VCaP (cell line): ENCODE data around the gene ARHGAP36.

Source experiments
- H3K27ac ChIP-seq: fragments of 450-650 bp; 2 replicates; pipeline ENCODE4 v1.5.1; 2017
- TF ChIP-seq, protein P1 (sequence below): fragments of 450-650 bp; conservative IDR thresholded peaks from 2 replicates; pipeline ENCODE4 v1.5.1; 2017; ENCODE audit warnings: mild to moderate bottlenecking, moderate library complexity

ARHGAP36 gene

GRCh38 chrX:131045726-131046125 lies 12.4 kb upstream of the ARHGAP36 start:
- no peak overlapping the region for H3K27ac ChIP-seq

DNA sequence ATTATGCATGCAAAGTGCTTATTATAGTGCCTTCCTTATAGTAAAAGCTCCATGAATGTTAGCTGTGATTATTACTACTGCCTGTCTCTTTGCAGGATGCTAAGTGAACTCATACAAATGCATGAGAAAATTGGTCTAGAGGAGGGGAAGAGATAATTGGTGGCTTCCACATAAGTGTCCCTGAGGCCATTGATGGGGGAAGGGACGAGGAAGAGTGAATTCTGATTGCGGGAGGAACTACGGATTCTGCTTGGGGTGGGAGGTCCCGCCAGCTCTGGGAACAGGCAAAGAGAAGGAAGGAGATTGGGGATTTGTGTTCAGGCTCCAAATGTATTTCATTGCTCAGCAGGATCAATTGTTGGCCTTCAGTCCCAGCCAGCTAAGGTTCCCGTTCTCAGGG lies 11.6 kb upstream of the ARHGAP36 start:
- H3K27ac ChIP-seq: no peak overlapping the region
- TF ChIP-seq, protein P1, sequence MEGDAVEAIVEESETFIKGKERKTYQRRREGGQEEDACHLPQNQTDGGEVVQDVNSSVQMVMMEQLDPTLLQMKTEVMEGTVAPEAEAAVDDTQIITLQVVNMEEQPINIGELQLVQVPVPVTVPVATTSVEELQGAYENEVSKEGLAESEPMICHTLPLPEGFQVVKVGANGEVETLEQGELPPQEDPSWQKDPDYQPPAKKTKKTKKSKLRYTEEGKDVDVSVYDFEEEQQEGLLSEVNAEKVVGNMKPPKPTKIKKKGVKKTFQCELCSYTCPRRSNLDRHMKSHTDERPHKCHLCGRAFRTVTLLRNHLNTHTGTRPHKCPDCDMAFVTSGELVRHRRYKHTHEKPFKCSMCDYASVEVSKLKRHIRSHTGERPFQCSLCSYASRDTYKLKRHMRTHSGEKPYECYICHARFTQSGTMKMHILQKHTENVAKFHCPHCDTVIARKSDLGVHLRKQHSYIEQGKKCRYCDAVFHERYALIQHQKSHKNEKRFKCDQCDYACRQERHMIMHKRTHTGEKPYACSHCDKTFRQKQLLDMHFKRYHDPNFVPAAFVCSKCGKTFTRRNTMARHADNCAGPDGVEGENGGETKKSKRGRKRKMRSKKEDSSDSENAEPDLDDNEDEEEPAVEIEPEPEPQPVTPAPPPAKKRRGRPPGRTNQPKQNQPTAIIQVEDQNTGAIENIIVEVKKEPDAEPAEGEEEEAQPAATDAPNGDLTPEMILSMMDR: no peak

More at GRCh38 chrX:131045726-131046125, 12.4 kb upstream of the ARHGAP36 start:
- TF ChIP-seq, protein P1: no peak

DNA sequence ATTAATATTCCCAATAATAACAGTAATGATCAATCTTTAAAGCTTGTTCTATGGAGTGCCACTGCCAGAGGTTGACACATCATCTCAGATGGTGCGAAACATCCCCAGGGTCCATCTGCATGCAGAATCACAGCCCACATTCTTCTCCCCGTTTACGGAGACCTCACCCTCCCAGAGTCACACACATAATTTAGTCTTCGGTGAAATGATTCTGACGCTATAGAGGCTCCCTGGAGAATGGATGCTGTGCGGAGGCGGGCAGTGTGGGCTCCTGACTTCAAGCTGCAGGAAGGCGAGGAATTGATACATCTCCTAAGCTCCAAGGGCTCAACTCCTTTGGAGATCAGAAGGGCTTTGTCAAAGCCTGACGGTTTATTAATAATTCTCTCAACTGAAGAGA lies 11.0 kb upstream of the ARHGAP36 start:
- no peak overlapping the region for H3K27ac ChIP-seq
- TF ChIP-seq, protein P1: no peak

- TF ChIP-seq, protein P1: no peak
- H3K27ac ChIP-seq: no peak overlapping the region
Measured at GRCh38 chrX:131053076-131053475, 5.1 kb upstream of the ARHGAP36 start.

DNA sequence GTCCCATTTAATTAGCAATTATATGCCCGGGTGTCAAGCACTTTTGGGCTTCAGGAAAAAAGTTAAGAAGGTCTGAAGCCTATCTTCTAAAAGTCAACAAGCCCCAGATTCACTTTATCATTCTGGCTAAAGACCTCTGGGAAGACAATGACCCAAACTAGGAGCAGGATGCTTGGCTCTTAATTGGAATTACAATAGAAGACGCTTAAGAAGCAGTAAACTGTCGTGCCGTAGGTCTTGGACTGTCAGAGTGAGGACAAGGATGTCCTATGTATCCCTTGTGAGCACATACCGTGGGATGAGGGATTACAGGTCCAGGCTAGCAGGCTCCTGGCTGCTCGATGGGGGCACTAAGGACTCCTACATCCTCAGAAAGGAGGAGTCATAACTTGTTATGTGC lies 3.2 kb upstream of the ARHGAP36 start:
- TF ChIP-seq, protein P1: no peak
- no peak overlapping the region for H3K27ac ChIP-seq

GRCh38 chrX:131057706-131058105 lies 440 bp upstream of the ARHGAP36 start:
- no peak overlapping the region for H3K27ac ChIP-seq
- TF ChIP-seq, protein P1: no peak

DNA sequence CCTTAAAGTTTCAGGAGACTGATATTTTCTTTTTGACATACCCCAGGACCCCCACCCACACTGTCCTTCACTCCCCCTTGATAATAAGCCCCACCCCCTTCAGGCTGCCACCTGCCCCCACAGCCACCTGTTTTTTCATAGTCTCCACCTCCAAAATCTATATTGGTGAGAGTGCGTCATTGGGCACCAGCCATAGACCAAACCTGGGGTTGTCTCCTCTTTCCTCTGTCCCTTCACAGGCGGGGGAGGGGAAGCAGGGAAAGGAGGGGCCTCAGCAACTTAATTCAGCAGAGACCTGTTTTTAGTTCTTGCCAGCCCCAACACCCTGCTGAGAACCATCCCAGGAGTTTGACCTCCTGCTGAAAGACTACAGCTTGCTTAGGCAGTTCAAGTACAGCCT lies 1.1 kb downstream of the ARHGAP36 start:
- TF ChIP-seq, protein P1: no peak
- no peak overlapping the region for H3K27ac ChIP-seq

DNA sequence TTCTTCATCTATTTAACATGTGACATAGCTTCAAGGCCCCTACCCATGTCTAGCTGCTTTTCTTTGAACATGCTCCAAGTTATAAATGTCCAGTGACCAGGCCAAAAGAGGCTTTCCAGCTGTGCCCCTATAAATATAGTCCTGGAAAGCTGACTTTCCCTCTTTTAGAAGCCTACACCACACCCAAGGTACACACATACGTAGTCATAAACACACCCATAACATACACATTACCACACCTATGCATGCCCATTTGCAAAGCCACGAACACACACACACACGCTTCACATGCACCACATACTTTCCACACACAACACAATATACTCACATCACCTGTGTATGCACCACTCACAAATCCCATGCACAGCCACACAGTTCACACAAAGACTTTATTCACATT lies 2.0 kb downstream of the ARHGAP36 start:
- no peak overlapping the region for H3K27ac ChIP-seq
- TF ChIP-seq, protein P1: no peak
